Peyer's patch (tissue), 4 donors: ENCODE measurements around the gene NUP153.

Experiments
- POLR2A ChIP-seq, 2 donors: fragments of 450-650 bp; IDR thresholded peaks; one replicate each; pipeline ENCODE4 v1.5.1; 2017; ENCODE audit warnings: antibody characterized with exemption in 2 of 2, mild to moderate bottlenecking in 2 of 2, moderate library complexity in 2 of 2
- TF ChIP-seq, protein P1 (sequence below), 6 experiments: fragments of 450-650 bp in 4 of 6; fragments of 200-600 bp in 2 of 6; sonication (generic) in 1 of 6; IDR thresholded peaks; one replicate each; pipeline ENCODE4 v1.5.1; 2017 to 2019; ENCODE audit warnings: antibody characterized with exemption in 6 of 6, mild to moderate bottlenecking in 3 of 6, moderate library complexity in 1 of 6

DNA sequence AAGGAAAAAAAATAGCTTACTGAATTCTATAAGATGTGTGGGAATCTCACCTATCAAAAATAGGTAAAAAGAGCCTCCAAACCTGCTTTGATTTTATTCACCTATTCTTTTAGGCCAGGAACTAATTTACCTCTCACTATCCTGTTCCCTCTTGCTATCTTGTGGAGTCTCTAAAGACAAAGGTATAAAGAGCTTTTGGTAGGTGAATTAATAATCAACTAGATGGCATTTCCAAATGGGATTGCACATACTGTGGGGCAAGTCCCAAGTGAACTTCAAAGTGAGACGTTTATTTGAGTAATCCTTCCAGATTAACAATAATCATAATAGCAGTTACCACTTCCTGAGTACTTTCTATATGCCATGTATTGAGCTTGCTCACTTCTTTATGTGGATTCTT is 103.8 kb downstream of the NUP153 start:
- TF ChIP-seq, protein P1, sequence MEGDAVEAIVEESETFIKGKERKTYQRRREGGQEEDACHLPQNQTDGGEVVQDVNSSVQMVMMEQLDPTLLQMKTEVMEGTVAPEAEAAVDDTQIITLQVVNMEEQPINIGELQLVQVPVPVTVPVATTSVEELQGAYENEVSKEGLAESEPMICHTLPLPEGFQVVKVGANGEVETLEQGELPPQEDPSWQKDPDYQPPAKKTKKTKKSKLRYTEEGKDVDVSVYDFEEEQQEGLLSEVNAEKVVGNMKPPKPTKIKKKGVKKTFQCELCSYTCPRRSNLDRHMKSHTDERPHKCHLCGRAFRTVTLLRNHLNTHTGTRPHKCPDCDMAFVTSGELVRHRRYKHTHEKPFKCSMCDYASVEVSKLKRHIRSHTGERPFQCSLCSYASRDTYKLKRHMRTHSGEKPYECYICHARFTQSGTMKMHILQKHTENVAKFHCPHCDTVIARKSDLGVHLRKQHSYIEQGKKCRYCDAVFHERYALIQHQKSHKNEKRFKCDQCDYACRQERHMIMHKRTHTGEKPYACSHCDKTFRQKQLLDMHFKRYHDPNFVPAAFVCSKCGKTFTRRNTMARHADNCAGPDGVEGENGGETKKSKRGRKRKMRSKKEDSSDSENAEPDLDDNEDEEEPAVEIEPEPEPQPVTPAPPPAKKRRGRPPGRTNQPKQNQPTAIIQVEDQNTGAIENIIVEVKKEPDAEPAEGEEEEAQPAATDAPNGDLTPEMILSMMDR (IDR thresholded peaks at IDR 0.05), result no peak
- TF ChIP-seq POLR2A (IDR thresholded peaks at IDR 0.05), result no peak
